Effector CD4-positive, alpha-beta T cell (primary cell): ENCODE results near the gene EWSR1.
A peak's percentile ranks its signal among the peaks of the same experiment; 100 is the strongest.

Source experiments
- DNase-seq: peaks from one replicate; pipeline ENCODE4 v3.0.0-alpha.2; 2020

Gene EWSR1

DNA sequence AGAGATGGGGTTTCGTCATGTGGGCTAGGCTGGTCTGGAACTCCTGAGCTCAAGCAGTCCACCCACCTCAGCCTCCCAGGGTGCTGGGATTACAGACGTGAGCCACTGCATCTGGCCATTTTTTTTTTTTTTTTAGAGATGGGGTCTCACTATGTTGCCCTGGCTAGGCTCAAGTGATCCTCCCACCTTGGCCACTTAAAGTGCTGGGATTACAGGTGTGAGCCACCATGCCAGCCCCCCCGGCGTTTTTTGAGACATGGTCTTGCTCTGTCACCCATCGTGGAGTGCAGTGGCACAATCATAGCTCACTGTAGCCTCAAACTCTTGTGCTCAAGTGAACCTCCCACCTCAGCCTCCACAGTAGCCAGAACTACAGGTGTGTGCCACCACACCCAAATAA, 16.8 kb upstream of the EWSR1 start:
- DNase-seq, result no peak

DNA sequence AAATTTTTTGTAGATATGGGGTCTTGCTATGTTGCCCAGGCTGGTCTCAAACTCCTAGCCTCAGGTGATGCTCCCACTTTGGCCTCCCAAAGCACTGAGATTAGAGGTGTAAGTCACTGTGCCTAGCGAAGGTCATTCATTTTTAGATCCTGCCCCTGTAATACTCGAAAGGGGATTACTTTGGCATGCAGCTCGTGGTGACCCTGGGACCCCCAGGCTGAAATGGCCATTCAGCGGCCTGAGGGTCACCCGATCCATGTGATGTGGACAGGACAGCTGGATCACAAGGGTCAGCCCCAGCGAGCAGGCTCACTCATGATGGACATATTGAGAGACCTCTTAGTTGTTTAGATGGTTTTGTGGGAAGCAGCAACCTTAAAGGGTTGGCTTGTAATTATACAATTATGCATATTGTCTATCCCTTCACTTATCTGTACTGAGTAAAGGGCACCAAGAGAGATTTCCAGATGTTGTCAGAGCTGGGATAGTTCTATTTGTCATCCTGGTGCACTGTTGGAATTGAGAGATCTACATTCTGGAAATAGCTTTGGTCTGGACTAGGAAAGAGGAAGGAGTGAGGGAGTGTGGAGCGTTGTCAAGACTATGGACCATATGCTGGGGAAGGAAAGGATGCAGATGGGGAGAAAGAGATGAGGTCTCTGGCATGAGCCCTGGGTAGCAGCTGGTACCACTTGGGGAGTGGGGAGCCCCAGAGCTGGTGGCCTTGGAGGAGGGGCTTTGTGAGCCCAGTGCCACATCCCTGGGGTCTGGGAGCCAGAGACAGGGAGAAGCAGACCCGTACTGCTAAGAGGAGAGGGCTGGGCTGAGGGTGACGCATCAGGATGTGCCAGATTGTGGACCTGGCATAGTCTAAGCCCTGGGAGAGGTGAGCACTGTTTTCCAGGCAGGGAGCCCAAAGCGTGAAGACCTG, 15.8 kb upstream of the EWSR1 start:
- no peak for DNase-seq

DNA sequence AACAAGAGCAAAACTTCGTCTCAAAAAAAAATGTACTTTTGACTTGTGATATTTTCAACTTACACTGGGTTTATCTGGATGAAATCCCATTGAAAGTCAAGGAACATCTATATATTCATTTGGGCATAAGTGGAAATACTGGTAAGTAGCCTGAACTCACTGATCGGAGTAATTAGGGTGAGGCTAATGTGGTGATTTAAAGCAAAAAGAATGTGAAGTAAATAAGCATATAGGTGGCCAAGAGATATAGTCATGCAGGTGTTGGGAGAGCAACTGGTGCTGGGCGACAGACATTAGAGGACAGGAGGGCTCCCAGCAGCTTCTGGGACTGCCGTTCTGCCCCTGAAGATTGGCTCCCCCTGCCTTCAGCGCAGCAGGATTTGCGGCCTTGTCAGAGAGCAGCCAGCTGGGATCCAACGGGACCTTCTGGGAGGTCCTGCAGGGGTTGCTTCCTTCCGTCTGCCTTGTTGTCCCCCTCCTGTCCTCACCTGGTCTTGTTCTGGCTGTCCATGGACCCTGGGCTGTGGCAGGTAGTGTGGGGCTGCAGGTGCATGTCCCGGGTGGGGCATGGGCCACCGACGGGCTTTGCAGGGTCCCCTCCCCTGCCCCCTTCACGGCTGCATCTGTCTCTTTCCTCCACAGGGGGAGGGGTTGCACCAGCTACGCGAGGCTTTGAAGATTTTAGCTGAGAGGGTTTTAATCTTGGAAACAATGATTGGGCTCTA, 14.3 kb upstream of the EWSR1 start:
- DNase-seq, result no peak

DNA sequence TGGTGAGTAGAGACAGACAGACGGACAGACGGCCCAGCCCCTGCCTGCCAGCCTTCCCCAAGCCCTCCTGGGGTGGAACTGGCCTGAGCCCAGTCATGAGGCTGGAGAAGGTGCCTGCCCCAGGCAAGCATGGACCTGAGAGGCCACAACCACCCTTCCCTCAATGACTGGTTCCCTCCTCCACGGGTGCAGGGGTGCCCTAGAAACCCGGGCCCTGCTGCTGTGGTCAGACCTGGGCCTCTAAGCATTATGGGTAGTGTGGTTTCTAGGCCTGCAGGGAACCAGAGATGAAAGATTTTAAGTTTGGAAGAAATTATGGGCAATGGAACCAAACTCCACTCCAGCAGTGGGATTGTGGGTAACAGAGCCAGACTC, 13.8 kb upstream of the EWSR1 start:
- no peak for DNase-seq

DNA sequence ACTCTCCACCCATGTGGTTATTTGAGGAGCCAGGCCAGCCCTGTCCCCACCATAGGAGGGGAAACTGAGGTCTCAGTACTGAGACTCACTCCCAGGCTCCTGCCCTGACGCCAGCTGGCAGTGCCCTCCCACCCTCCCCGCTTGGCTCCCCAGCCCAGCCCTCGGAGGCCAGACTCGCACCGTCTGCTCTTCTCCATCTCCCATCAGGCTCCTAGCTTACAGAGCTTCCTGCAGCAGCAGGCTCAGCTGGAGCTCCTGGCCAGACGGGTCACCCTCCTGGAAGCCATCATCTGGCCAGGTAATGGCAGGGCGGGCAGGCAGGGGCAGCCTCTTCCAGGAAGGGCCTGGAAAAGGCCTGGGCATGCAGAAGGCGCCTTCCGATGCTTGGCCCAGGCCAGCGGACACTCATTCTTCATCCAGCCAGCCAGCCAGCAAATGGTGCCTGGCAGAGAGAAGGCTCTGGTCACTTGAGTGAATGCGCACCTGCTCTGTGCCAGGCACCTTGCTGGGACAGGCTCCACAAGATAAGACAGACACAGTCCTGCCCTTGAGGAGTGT, 12.9 kb upstream of the EWSR1 start:
- no peak for DNase-seq

DNA sequence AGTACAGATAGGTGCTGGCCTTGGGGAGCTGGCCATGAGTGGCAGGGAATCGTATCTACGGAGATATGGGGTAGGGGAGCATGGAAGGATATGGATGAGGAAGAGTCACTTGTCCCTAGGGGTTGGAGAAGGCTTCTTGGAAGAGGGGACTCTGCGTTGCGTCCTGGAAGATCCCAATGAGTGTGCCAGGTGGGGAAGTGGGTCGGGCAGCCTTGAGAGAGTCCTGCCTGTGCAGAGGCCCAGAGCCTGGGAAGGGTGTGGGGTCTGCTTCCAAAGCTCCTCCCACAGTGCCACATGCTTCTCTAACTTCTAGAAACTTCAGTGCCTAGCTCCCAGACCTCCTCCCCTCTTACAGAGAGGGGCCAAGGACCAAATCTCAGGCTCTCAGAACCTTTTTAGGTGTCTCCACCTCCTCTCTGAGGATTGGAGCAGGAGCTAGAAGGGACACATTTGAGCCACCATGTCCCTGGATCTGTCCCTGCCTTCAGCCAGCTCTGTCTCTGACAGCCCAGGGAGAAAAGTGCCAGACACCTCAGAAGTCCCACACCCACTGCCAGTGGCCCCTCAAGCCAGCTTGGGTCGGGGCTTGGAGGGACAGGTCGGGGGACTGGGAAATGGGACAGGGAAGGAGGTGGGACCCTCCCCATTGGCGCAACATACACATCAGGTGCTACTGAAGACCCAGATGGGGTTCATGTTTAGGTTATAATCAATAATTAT, 11.3 kb upstream of the EWSR1 start:
- no peak for DNase-seq

DNA sequence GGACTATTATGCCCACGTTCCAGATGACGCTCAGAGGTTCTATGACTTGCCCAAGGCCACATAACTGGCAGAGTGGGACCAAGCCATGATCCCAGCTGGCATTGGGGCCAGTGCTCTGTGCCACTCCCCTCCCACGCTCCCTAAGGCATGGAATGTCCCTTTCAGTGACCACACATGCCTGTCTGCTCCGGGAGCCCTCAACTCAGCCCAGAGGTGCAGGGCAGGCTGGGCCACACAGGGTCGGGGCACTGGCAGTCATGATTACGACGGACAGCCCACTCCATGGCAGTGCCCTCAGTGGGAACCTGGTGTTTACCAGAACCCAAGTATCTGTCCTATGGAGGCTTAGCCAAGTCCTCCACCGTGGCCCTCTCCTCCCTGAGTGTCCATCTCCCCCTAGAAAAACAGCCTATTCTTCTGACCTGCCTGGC, 10.3 kb upstream of the EWSR1 start:
- DNase-seq, result no peak

DNA sequence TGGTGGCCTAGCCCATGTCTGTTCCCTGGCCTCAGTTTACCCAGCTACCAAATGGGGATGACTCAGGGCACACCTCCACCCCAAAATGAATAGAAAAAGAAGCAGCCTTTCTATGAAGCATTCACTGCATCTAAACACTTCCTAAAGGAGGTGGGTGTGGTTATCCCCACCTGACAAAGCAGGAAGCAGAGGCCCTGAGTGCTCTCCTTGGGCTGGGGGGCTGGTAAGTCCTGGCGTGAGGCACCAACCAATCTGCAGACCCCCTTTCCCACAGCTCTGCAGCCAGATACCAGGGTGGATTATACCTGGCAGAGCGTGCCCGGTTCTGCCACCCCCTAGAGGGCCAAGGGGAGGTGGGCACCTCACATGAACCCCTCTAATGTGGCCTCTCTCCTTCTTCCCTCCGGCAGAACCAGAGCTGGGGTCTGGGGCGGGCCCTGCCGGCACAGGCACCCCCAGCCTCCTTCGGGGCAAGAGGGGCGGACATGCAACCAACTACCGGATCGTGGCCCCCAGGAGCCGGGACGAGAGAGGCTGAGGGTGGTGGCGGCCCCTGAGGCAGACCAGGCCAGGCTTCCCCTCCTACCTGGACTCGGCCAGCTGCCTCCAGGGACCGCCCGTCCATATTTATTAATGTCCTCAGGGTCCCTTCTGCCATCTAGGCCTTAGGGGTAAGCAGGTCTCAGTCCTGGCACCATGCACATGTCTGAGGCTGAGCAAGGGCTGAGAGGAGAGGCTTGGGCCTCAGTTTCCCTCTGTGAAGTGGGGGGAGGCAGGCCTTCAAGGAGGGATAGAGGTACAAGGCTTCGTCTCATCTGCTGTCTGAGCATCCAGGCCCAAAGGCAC, 9.4 kb upstream of the EWSR1 start:
- no peak for DNase-seq

DNA sequence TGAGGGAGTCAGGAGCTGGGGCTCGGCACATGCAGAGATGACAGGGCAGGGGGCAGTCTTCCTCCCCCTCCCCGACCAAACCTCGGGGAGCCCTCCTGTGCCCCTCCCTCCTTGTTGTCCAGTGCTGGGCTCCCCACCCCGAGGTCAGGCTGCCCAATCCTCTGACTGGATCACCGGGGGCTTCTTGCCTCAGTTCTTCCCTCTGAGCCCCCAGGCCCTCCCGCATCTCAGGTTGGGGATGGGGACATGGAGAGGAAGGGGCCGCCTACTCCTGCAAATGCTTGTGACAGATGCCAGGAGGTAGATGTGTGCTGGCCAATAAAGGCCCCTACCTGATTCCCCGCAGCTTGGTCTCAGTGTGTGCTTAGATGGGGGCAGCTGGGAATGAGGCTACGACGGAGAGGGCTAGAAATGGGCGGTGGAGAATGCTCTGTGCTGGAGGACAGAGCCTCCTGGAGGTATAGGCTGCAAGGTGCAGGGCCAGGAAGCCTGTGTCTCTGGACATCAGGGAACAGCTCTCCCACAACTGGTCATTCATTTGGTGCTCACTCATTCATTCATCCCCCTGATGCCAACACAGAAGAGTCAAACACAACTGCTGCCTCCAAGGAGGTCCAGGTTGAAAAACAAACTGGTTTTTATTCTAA, 8.7 kb upstream of the EWSR1 start:
- DNase-seq, result no peak

DNA sequence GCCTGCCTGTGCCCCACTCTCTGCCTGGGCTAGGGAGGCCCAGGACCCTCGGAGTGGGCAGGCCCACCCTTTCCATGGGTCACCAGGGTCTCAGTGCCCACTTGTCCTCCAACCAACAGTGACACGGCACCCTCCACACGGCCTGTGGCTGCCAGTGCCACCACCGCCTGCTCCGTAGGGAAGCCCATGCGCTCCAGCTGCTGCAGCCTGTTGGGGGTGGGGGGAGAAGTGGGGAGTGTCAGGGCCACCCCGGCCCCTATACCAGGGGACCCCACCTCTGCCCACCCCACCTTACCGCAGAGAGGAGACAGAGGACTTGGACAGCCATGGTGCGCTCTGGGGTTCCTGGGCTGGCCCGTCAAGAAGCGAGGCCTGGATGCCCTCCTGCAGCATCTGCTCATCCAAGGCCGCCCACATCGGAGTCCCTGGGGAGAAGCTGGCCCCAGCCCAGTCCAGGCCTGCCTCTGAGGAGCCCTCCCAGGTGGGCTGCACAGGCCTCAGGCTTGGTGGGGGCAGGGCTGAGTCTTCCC, 8.0 kb upstream of the EWSR1 start:
- no peak for DNase-seq

DNA sequence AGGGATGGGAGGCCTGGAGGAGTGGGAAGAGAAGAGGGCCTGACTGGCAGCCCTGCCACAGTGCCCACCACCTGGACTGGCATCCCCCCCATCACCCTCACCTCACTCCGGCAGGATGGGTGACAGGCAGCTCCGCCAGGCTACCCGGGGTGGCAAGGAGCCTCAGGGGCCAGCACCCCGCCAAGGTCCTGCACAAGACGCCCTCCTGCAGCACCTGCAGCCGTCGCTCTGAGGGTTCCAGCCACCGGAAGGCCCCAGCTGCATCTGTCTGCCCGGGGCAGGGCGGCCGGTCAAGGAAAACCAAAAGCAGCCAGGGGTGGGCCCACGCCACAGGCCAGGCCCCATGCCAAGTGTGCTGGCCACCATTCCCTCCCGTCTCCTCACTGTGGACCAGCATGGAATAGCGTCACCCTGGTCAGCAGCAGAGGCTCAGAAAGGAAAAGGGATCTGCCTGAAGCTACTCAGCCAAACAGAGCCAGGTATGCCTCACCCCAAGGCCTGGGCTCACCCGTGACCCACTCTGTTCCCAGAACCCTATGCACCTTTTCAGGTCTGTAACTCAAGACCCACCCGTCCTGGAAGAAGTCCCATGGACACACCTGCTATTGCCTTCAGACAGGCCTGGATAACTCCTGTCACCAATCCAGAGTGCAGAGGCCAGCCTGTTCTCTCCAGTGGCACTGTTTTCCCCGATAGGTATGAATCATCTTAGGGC, 7.3 kb upstream of the EWSR1 start:
- DNase-seq, result no peak

DNA sequence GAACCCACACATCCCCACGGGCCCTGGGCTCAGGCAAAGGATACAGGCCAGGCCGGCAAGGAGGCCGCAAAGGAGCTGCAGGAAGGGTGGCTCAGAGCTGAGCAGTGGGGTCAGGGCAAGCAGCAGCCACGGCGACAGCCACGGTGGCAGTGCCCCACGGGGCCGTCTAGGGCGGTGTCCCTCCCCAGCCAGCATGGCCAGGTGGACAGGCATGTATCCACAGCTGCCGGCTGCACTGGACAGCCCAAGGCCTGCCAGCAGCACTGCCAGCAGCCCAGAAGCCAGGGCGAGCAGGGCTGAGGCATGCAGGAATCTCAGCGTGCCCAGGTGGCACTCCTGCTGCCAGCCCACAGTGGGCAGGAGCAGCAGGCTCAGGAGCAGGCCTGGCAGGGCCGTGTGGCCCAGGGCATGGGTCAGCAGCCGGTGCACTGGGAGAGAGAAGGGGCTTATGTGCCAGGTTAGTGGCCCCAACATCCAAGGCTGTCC, 4.2 kb upstream of the EWSR1 start:
- DNase-seq, result no peak

DNA sequence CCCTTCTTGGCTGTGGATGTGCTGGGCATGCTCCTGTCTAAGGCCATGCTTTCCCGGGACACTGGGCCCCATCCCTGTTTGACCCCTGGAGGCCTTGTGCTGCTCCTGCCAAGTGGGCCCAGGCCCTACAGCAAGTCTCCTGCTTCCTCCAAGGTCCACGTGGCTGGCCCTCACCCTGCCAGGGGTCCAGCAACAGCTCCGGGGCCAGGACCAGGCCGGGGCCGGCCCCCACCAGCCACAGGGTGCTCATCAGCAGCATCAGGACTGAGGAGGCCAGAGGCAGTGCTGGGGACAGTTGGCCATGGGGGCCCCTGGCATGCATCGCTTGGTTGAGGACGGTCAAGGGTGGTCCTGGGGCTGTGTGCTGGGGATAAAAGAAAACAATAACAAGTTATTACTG, 2.8 kb upstream of the EWSR1 start:
- no peak for DNase-seq

DNA sequence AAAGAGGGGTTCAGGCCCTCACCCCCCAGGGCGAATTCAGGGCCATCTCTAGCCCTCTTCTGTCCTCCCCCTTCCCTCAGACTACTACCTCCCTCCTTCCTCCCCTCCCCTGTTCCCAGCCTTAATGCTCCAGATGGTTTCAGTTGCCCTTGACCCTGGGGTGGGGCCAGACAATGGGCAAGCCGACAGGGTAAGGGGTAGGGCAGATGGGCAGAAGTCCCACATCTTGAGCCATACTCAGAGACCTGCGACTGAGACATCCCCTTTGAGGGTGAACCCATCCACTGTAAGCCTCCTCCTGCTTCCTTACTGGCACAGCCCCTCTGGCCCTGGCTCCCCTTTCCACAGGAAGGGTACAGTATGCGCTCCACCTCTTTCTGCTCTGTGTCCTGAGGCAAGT, 2.1 kb upstream of the EWSR1 start:
- no peak for DNase-seq

DNA sequence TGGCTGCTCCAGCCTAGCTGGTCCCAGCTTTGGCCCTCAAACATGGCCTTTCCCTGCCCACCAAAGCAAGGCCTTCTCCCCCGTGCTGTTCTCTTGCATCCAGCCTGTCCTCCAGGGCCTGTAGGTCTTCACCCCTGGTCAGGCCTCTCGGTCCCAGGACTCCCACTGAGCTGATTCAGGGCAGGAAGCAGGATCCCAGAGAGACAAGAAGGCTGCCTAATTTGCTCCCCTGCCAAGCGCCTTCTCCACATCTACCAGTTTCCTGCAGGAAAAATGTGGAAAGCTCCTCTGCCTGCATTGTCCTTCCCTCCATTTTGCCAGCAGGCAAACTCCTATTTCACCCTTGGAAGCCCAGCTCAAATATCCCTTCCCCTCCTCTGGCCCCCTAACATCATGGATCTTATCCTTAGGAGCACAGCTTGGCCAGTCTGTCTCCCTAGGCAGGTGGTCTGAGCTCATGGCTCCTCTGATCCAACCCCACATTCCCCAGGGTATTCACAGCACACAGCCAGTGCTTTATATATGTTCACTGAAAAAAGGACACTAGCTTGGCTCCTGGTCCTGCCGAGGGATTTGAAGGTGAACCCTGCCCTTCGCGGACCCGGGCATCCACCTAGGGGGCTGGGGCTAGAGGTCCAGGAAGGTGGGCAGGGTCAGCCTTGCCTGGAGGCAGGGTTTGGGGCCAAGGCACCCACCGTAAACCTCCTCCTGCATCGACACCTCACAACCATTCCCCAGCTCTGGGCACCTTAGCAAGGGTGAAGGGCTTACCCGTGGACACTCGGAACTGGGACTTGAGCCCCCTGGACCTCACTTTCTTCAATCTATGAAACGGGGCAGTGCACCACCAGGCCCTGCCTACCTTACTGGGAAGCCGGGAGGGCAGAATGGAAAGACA, 1.3 kb upstream of the EWSR1 start:
- no peak for DNase-seq

DNA sequence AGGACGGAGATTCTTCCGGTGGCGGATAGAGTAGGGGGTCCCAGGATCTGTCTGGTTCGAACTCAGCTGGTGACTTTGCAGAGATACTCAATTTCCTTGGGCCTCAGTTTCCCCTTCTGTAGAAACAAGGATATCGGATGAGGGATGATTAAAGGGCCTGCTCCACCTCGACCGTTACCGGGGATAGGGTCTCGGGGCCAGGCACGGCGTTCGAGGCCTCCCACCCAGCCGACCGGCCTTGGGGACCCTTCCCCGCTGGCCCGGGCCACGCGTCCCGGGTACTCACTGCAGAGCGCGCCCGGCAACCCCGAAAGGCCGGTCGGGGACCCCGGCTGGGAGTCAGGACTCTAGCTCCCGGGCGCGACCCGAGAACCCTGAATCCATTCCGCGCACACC, 608 bp upstream of the EWSR1 start:
- DNase-seq, result no peak

DNA sequence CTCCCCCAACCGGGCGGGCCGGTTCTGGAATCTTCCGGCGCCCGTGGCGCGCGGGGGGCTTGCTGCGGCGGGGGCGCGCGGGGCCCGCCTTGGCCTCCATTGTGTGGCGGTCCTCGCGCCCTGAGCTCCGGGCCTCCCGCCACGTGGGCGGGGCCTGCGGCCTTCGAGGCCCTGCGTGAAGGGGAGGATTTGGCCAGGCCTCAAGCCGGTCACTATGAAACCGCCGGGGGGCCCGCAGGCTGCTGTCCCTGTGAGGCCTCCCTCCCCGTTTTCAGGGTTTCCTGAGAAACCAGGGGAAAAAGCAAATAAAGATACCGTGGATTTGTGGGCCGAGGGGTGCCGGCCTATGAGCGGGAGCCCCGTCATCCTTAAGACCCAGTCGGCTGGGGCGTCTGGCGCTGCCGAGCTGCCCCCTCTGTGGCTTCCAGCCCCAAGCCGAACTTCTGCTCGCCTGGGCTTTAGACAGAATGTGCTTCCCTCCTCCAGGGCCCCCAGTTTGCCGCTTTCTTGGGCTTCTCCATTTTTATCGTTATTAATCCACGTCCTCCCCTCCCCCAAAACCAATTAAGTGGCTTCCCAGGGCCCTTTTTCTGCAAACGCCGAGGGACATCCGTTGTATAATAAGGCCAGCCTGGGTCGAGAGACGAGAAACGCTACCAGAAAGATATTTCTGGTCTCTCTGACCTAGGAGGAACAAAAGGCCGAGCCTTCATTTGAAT, 602 bp downstream of the EWSR1 start:
- peak; percentile 22 for DNase-seq

DNA sequence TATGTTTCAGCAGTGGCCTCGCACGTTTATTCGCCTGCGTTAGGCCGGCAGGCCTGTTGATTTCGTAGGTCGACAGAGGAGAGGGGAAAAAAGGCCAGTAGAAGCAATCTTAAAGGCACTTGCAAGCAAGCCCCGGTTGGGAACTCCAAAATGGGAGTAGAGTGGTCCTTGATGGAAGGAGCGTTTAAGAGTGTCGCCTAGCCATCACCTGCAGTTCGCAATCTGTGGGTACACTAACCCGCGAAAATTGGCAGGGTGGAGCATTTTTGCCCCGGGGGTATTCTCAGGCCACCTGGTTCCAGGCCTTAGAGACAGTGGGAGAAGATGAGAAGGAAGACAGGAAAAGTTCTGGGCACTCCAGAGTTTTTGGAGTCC, 1.1 kb downstream of the EWSR1 start:
- no peak for DNase-seq
